Right atrium auricular region (tissue), 2 donors: Measurements from ENCODE around the gene GALNT7. TPM values are rescaled to one million over a fixed set of nuclear protein-coding genes. Genes with fewer than 3 reads are reported as not detected.

ENCODE experiments used
- DNase-seq: peaks from one replicate; pipeline ENCODE4 v3.0.0-alpha.2; 2019; ENCODE audit warnings: low spot score
- H3K27ac ChIP-seq, 2 donors: fragments of 200-600 bp; sonication (generic); 1 replicate in 1 of 2; 2 replicates in 1 of 2; pipeline ENCODE4 v1.5.1; 2016 to 2019
- H3K27me3 ChIP-seq, 2 donors: fragments of 200-600 bp; sonication (generic); one replicate each; pipeline versions ENCODE4 v1.5.1 to v1.6.0; 2017 to 2019
- H3K36me3 ChIP-seq: fragments of 200-600 bp; sonication (generic); one replicate; pipeline ENCODE4 v1.5.1; 2016
- H3K4me1 ChIP-seq, 2 donors: fragments of 200-600 bp; sonication (generic); one replicate each; pipeline versions ENCODE4 v1.5.1 to v1.6.0; 2017 to 2019
- H3K4me3 ChIP-seq, 2 donors: fragments of 200-600 bp; sonication (generic); 1 replicate in 1 of 2; 2 replicates in 1 of 2; pipeline ENCODE4 v1.5.1; 2017 to 2019; ENCODE audit warnings: mild to moderate bottlenecking in 1 of 2, moderate library complexity in 1 of 2
- H3K9me3 ChIP-seq, 2 donors: fragments of 200-600 bp; sonication (generic); one replicate each; pipeline ENCODE4 v1.5.1; 2019
- CTCF ChIP-seq, 2 donors: fragments of 200-600 bp; sonication (generic); IDR thresholded peaks; one replicate each; pipeline ENCODE4 v1.5.1; 2019; ENCODE audit warnings: antibody characterized with exemption in 2 of 2
- total RNA-seq, 2 donors: library from RNA; depleted of rRNA; stranded (reverse); fragments of >200 nt; gene quantifications; one replicate each; pipeline ENCODE4 v1.1.0, GENCODE V29; 2016

The GALNT7 gene
- total RNA-seq, 2 donors from 2014 or later: 5.4 to 6.5 TPM

- no peak for TF ChIP-seq CTCF (IDR thresholded peaks at IDR 0.05)
- no peaks in the 10 kb centered on the region for H3K4me1 ChIP-seq
- H3K27me3 ChIP-seq: no peaks in the 10 kb centered on the region
- H3K9me3 ChIP-seq: no peaks in the 10 kb centered on the region
- H3K36me3 ChIP-seq: no peaks in the 10 kb centered on the region
- no peak for DNase-seq
- no peak overlapping the region for H3K27ac ChIP-seq
- H3K4me3 ChIP-seq: no peak overlapping the region
Measured at GRCh38 chr4:173138624-173139023, 30.0 kb upstream of the GALNT7 start.

- no peak overlapping the region for H3K27ac ChIP-seq
- DNase-seq: no peak
- TF ChIP-seq CTCF (IDR thresholded peaks at IDR 0.05): no peak
- H3K36me3 ChIP-seq: no peaks in the 10 kb centered on the region
- H3K4me1 ChIP-seq: no peaks in the 10 kb centered on the region
- H3K4me3 ChIP-seq: no peak overlapping the region
- no peaks in the 10 kb centered on the region for H3K27me3 ChIP-seq
- no peaks in the 10 kb centered on the region for H3K9me3 ChIP-seq
Measured at GRCh38 chr4:173139561-173139960, 29.1 kb upstream of the GALNT7 start.

- H3K36me3 ChIP-seq: no peaks in the 10 kb centered on the region
- DNase-seq: no peak
- H3K9me3 ChIP-seq: no peaks in the 10 kb centered on the region
- no peak overlapping the region for H3K27ac ChIP-seq
- no peaks in the 10 kb centered on the region for H3K4me1 ChIP-seq
- H3K4me3 ChIP-seq: no peak overlapping the region
- no peaks in the 10 kb centered on the region for H3K27me3 ChIP-seq
- no peak for TF ChIP-seq CTCF (IDR thresholded peaks at IDR 0.05)
Measured at GRCh38 chr4:173145131-173145530, 23.5 kb upstream of the GALNT7 start.

- TF ChIP-seq CTCF (IDR thresholded peaks at IDR 0.05): no peak
- Histone ChIP-seq H3K27ac (no peak overlapping the region), H3K36me3 (no peaks in the 10 kb centered on the region), H3K9me3 (no peaks in the 10 kb centered on the region), H3K27me3 (no peaks in the 10 kb centered on the region), H3K4me1 (no peaks in the 10 kb centered on the region), H3K4me3 (no peak overlapping the region)
- DNase-seq: no peak
Measured at GRCh38 chr4:173146456-173146855, 22.2 kb upstream of the GALNT7 start.

- H3K4me1 ChIP-seq: no peaks in the 10 kb centered on the region
- no peaks in the 10 kb centered on the region for H3K27me3 ChIP-seq
- H3K9me3 ChIP-seq: no peaks in the 10 kb centered on the region
- no peak for DNase-seq
- no peak overlapping the region for H3K27ac ChIP-seq
- no peak overlapping the region for H3K4me3 ChIP-seq
- no peaks in the 10 kb centered on the region for H3K36me3 ChIP-seq
- TF ChIP-seq CTCF (IDR thresholded peaks at IDR 0.05): no peak
Measured at GRCh38 chr4:173151496-173151895, 17.1 kb upstream of the GALNT7 start.

GRCh38 chr4:173152104-173152503, 16.5 kb upstream of the GALNT7 start:
- no peak for TF ChIP-seq CTCF (IDR thresholded peaks at IDR 0.05)
- H3K36me3 ChIP-seq: no peaks in the 10 kb centered on the region
- H3K4me3 ChIP-seq: no peak overlapping the region
- no peak overlapping the region for H3K27ac ChIP-seq
- H3K4me1 ChIP-seq: no peaks in the 10 kb centered on the region
- no peaks in the 10 kb centered on the region for H3K27me3 ChIP-seq
- no peak for DNase-seq
- no peaks in the 10 kb centered on the region for H3K9me3 ChIP-seq
